GM10847 (cell line): ENCODE data around the gene PDE4D.

Experiments used
- POLR2A ChIP-seq: IDR thresholded peaks from 2 replicates; pipeline ENCODE4 v1.6.1; 2011; ENCODE audit not compliant: insufficient read length; ENCODE audit errors: extremely low read depth

PDE4D gene

GRCh38 chr5:59362438-59362837 lies 531.1 kb downstream of the PDE4D start:
- no peak for TF ChIP-seq POLR2A

- TF ChIP-seq POLR2A, result no peak
Observed at GRCh38 chr5:59361454-59361853, 532.1 kb downstream of the PDE4D start.

DNA sequence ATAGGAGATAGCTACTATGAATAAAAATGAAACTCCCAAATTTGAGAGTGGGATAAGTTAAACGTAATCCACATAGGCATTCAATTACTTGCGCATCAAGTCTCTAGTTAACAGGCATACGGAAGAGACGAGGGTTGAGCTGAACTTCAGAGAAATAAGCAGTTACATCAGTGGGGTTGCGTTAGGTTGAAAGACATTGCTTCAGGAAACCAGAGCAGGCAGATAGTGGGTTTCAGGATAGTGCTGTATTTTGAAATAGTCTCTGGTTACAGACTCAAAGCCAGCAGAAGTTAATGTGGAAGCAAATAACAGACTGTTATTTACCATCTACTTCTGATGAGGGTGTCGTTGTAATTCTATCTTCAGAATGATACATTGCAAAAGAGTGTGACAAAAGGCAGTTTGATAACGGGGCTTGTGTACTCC lies 533.4 kb downstream of the PDE4D start:
- TF ChIP-seq POLR2A, result no peak

DNA sequence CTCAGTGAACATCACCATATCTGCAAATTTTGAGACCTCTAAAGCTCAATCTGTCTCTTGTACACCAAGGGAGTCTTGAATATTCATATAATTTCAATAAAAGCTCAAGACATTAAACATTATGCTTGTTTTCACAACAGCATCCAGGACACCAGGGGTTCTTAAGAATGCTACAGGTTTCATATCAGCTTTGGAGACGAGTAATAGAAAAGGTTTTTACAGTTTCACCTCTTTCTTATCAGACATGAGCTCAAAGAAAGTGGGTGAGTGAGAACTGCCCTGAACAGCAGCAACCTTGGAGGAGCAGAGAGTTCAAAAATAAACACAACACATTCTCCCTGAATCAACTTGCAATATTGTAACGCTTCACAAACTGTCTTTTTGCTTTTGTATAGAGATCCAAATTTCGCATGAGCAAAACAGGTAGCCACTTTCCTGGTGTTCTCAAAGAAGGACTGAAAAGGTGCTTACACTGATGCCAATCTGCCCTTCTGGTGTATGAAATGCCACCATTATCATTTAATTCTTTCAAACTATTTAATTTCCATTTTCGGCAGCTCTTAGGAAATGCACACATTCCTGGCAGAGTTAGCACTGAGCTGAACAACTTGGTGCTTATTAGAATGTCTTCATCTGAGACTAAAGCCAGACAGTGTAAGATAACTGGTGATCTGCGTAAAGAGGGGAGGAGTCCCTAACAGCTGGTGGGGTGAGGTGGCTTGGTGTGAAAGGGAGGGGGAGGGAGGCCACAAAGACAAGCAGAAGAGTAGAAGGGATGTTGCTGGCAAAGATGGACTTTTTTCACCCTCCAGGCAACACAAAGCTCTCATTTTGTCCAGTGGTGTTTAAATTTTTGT lies 535.3 kb downstream of the PDE4D start:
- no peak for TF ChIP-seq POLR2A

DNA sequence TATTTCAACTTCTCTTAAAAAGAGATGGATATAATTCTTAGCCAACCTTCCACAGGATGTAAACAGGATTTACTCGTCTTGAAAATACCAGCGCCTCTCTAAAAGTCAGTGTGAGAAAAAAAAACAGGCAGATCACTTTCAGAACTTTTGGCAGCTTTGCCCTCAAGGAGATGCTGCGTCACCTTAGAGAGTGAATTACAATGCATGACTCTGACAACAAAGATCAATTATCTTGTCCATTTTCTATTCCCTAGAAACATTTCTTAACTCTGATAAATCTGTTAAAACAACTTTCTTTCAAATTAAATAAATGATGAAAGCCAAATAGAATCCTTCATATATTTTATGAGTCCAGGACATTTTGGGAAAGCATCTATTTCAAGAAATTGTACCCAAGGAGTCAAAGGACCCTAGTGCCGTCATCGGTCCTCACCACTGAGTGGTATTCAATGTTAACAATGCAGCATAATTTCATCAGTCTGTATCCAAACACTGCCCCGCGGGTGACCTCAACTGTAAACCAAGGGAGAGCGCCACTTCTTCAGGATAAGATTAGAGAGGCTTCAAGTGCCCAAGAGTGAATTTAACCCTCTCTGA lies 536.0 kb downstream of the PDE4D start:
- TF ChIP-seq POLR2A, result no peak

- TF ChIP-seq POLR2A, result no peak
Observed at GRCh38 chr5:59356813-59357380, 536.6 kb downstream of the PDE4D start.

- TF ChIP-seq POLR2A, result no peak
Observed at GRCh38 chr5:59354811-59355210, 538.7 kb downstream of the PDE4D start.

GRCh38 chr5:59354274-59354673 lies 539.3 kb downstream of the PDE4D start:
- TF ChIP-seq POLR2A, result no peak

- TF ChIP-seq POLR2A, result no peak
Observed at GRCh38 chr5:59351076-59351794, 542.3 kb downstream of the PDE4D start.

- no peak for TF ChIP-seq POLR2A
Observed at GRCh38 chr5:59348189-59348588, 545.3 kb downstream of the PDE4D start.

GRCh38 chr5:59346982-59347381 lies 546.5 kb downstream of the PDE4D start:
- no peak for TF ChIP-seq POLR2A

- TF ChIP-seq POLR2A, result no peak
Observed at GRCh38 chr5:59346514-59346913, 547.0 kb downstream of the PDE4D start.

DNA sequence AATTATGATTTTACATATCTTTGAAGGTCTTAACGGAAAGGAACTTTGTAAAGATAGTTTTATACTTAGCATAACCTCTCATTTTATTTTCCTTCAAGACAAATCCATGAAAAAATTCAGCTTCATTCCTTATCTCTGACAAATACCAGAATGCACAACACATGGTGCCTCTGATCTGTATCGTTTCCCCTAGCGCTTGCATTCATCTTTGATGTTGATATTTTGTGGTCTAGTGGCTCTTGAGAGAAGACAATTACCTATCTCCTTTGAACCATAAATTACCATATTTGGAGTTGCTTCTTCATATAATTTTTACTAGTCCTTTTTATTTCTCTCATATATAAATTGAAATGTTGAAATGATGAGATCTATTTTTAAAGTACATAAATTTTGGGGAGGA lies 551.3 kb downstream of the PDE4D start:
- TF ChIP-seq POLR2A, result no peak

- no peak for TF ChIP-seq POLR2A
Observed at GRCh38 chr5:59341760-59342159, 551.8 kb downstream of the PDE4D start.

DNA sequence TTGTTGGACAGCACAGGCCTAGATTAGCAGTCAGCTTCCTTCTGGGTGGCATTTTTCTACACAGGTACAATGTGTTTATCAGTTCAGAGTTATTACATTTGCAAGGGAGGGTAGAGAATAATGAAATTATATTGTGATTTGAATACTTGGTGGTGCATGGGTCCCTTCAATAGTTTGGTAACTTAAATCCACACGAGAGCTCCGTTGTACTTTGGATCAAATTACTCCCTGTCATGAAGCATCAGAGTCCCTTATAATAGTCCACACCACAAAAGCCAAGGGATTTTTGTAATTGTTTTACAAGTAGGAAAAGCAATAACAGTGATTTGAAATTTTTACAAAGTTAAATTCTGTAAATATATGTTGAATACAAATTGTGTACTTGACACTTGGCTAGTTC lies 552.4 kb downstream of the PDE4D start:
- TF ChIP-seq POLR2A, result no peak

- TF ChIP-seq POLR2A, result no peak
Observed at GRCh38 chr5:59340637-59341036, 552.9 kb downstream of the PDE4D start.
